PC-9 (cell line): Measurements from ENCODE around the gene GAL3ST3. TPM values are rescaled to one million over a fixed set of nuclear protein-coding genes. Genes with fewer than 3 reads are reported as not detected.

Experiments used
- BruUV-seq: library from RNA; stranded (reverse); fragments of 400-500 nt; replicated peaks from 2 replicates; lab custom pipeline; 2021; lab: Mats Ljungman, UMichigan
- CTCF ChIA-PET: fragments of 300-600 bp; sonication (Branson Sonifier 250); formaldehyde crosslinking; loops from one replicate; lab custom pipeline; 2022; ENCODE audit warnings: antibody characterized with exemption; lab: Charles Lee
- POLR2A ChIA-PET: fragments of 300-600 bp; sonication (Branson Sonifier 250); formaldehyde crosslinking; loops from one replicate; lab custom pipeline; 2022; ENCODE audit warnings: antibody characterized with exemption; ENCODE audit not compliant: unreplicated experiment; lab: Charles Lee
- DNase-seq, 2 experiments: peaks; one replicate each; pipeline versions ENCODE4 v3.0.0 to v3.0.0-alpha.2; 2015 to 2022; ENCODE audit warnings: mixed read lengths in 1 of 2
- H2AFZ ChIP-seq: fragments of 200-600 bp; sonication (generic); 2 replicates; pipeline ENCODE4 v1.8.1; 2017; ENCODE audit warnings: antibody characterized with exemption
- H3F3A ChIP-seq: fragments of 200-600 bp; sonication (generic); 2 replicates; pipeline ENCODE4 v1.8.1; 2017; ENCODE audit warnings: antibody characterized with exemption, mild to moderate bottlenecking, low read depth; ENCODE audit not compliant: insufficient read depth
- H3K27ac ChIP-seq: fragments of 200-600 bp; sonication (generic); 2 replicates; pipeline ENCODE4 v1.6.1; 2016; ENCODE audit warnings: mixed run types
- H3K27me3 ChIP-seq: fragments of 200-600 bp; sonication (generic); 2 replicates; pipeline ENCODE4 v1.6.1; 2016; ENCODE audit warnings: low read depth, mixed run types; ENCODE audit not compliant: insufficient read depth
- H3K36me3 ChIP-seq: fragments of 200-600 bp; sonication (generic); 2 replicates; pipeline ENCODE4 v1.6.1; 2016; ENCODE audit warnings: low read depth, mixed run types
- H3K4me1 ChIP-seq: fragments of 200-600 bp; sonication (generic); replicated peaks from 2 replicates; pipeline ENCODE4 v1.6.1; 2016; ENCODE audit warnings: mixed run types; ENCODE audit not compliant: insufficient read depth
- H3K4me2 ChIP-seq: fragments of 200-600 bp; sonication (generic); 2 replicates; pipeline ENCODE4 v1.6.1; 2017; ENCODE audit warnings: mixed run types
- H3K4me3 ChIP-seq: fragments of 200-600 bp; sonication (generic); 2 replicates; pipeline ENCODE4 v1.6.1; 2016; ENCODE audit warnings: mixed run types
- H3K79me2 ChIP-seq: fragments of 200-600 bp; sonication (generic); 2 replicates; pipeline ENCODE4 v1.6.1; 2017; ENCODE audit warnings: low read depth, mixed run types
- H3K9me2 ChIP-seq: fragments of 200-600 bp; sonication (generic); 2 replicates; pipeline ENCODE4 v1.8.1; 2017; ENCODE audit warnings: mild to moderate bottlenecking; ENCODE audit not compliant: insufficient read depth
- H3K9me3 ChIP-seq: fragments of 200-600 bp; sonication (generic); 2 replicates; pipeline ENCODE4 v1.8.1; 2016; ENCODE audit warnings: low read depth; ENCODE audit not compliant: insufficient read depth
- H4K20me1 ChIP-seq: fragments of 200-600 bp; sonication (generic); 2 replicates; pipeline ENCODE4 v1.8.1; 2017; ENCODE audit not compliant: insufficient read depth
- CTCF ChIP-seq: fragments of 200-600 bp; sonication (generic); conservative IDR thresholded peaks from 2 replicates; pipeline ENCODE4 v1.6.1; 2017; ENCODE audit warnings: mixed run types, antibody characterized with exemption, mild to moderate bottlenecking, moderate library complexity
- EZH2 ChIP-seq: fragments of 200-600 bp; sonication (generic); IDR thresholded peaks from 2 replicates; pipeline ENCODE4 v1.8.0; 2017; ENCODE audit warnings: antibody characterized with exemption, low read depth
- intact Hi-C: fragments of 100-400 bp; cut with micrococcal nuclease; formaldehyde crosslinking; loops from one replicate; pipeline ENCODE4 v1.10.0; 2022; ENCODE audit not compliant: unreplicated experiment
- total RNA-seq: library from RNA; stranded (reverse); gene quantifications from 2 replicates; pipeline ENCODE4 v1.2.3, GENCODE V29; 2021

GAL3ST3 gene
- total RNA-seq, 1 experiment from 2014 or later, result not detected

- Histone ChIP-seq H3K27me3 (no peaks in the 10 kb centered on the region), H3K79me2 (peaks cover 38% of the 10 kb centered on the region), H3K4me2 (peak within 1 kb of the TSS; percentile 96), H3K4me3 (peak within 1 kb of the TSS; percentile 99), H3K4me1 (peaks cover 20% of the 10 kb centered on the region), H3K27ac (peak within 1 kb of the TSS; percentile 75), H3K9me3 (no peaks in the 10 kb centered on the region), H2AFZ (peak within 1 kb of the TSS; percentile 97), H3F3A (peaks cover 29% of the 10 kb centered on the region), H3K9me2 (no peaks in the 10 kb centered on the region), H4K20me1 (peaks cover 11% of the 10 kb centered on the region; the same call in 1 of the 2 replicates), H3K36me3 (peaks cover 27% of the 10 kb centered on the region)
- ChIA-PET POLR2A (interaction anchor here (0.5 to 0.7 kb wide), 10 partner anchors 14 to 458 kb away, joined by 3 to 23 read pairs (median 6); partner anchors contain the start of gene CATSPER1), CTCF (interaction anchor here (0.6 kb wide), 2 partner anchors 30 to 176 kb away, joined by 3 to 7 read pairs; no protein-coding TSS in a partner anchor)
- DNase-seq, result peak; percentile 98 to 99
- intact Hi-C loops, result loop anchor here (2.0 to 5.0 kb wide), 3 partner anchors 39 to 480 kb away; partner anchors contain the start of genes BANF1, CST6, EIF1AD and FAM89B
- BruUV-seq, result no TSS peak
- no peak for TF ChIP-seq EZH2
- TF ChIP-seq CTCF, result no peak
Observed at GRCh38 chr11:66051766-66052663, 3.1 kb upstream of the GAL3ST3 start, which contains the start of gene SF3B2. Gene SF3B2, plus strand, starts transcription at chr11:66052364. Its CDS starts 21 bp downstream, at chr11:66052385.

GRCh38 chr11:66051371-66051765 is 2.4 kb upstream of the GAL3ST3 start:
- Histone ChIP-seq H2AFZ (peak overlapping the region; percentile 97), H3F3A (peaks cover 28% of the 10 kb centered on the region), H3K4me1 (peaks cover 20% of the 10 kb centered on the region), H3K9me2 (no peaks in the 10 kb centered on the region), H3K79me2 (peaks cover 38% of the 10 kb centered on the region), H3K27ac (peak overlapping the region; percentile 75), H3K4me2 (peak overlapping the region; percentile 96), H3K9me3 (no peaks in the 10 kb centered on the region), H3K36me3 (peaks cover 22% of the 10 kb centered on the region), H3K4me3 (peak overlapping the region; percentile 99), H3K27me3 (no peaks in the 10 kb centered on the region), H4K20me1 (peaks cover 11% of the 10 kb centered on the region; the same call in 1 of the 2 replicates)
- ChIA-PET CTCF (interaction anchor here (0.6 kb wide), 3 partner anchors 29 to 163 kb away, joined by 3 to 9 read pairs (median 4); partner anchors contain the start of gene FIBP), POLR2A (interaction anchor here (0.6 to 0.7 kb wide), 6 partner anchors 14 to 338 kb away, joined by 4 to 11 read pairs (median 6); partner anchors contain the start of gene CATSPER1)
- no peak for DNase-seq
- intact Hi-C loops, result loop anchor here (5.0 kb wide), 1 partner anchor 479 kb away; the partner anchor contains the start of genes FAM89B and ZNRD2
- TF ChIP-seq CTCF (no peak), EZH2 (no peak)
- BruUV-seq, result TSS peak; percentile 99
